Body of pancreas (tissue), 4 donors: ENCODE measurements around the gene DNAJC13.

Source experiments
- CTCF ChIP-seq, 7 experiments: fragments of 450-650 bp in 4 of 7; fragments of 200-600 bp in 3 of 7; sonication (generic) in 3 of 7; IDR thresholded peaks; one replicate each; pipeline ENCODE4 v1.5.1; 2016 to 2019; ENCODE audit warnings: antibody characterized with exemption in 7 of 7
- POLR2A ChIP-seq, 3 donors: fragments of 450-650 bp; IDR thresholded peaks; one replicate each; pipeline ENCODE4 v1.6.1; 2016; ENCODE audit warnings: antibody characterized with exemption in 3 of 3, mild to moderate bottlenecking in 2 of 3

- TF ChIP-seq CTCF (IDR thresholded peaks at IDR 0.05) (no peak), POLR2A (IDR thresholded peaks at IDR 0.05) (no peak)
Measured at GRCh38 chr3:132507657-132508056, 90.4 kb downstream of the DNAJC13 start.
